ENCODE measurements around the gene FOXC2.

FOXC2 gene

GRCh38 chr16:86566601-86566965, at the start of gene FOXC2:
FOXC2 (plus strand) TSS chr16:86566829; CDS start chr16:86567336, 507 bp downstream.
- DNase-seq (ENCODE audit: low read depth in 2 of 2): peak; percentile 86 to 88

- DNase-seq (ENCODE audit: low read depth in 2 of 2): no peak
Measured at GRCh38 chr16:86517033-86517432, 49.6 kb upstream of the FOXC2 start.

- DNase-seq (ENCODE audit: low read depth in 2 of 2): no peak
Measured at GRCh38 chr16:86517652-86518258, 48.9 kb upstream of the FOXC2 start.

GRCh38 chr16:86519007-86519648, 47.5 kb upstream of the FOXC2 start:
- DNase-seq (ENCODE audit: low read depth in 2 of 2): no peak

GRCh38 chr16:86519649-86520316, 46.8 kb upstream of the FOXC2 start:
- DNase-seq (ENCODE audit: low read depth in 2 of 2): no peak

GRCh38 chr16:86520317-86521210, 46.1 kb upstream of the FOXC2 start:
- no peak for DNase-seq (ENCODE audit: low read depth in 2 of 2)

- DNase-seq (ENCODE audit: low read depth in 2 of 2): no peak
Measured at GRCh38 chr16:86521236-86522197, 45.1 kb upstream of the FOXC2 start.

GRCh38 chr16:86522634-86523033, 44.0 kb upstream of the FOXC2 start:
- DNase-seq (ENCODE audit: low read depth in 2 of 2): no peak

GRCh38 chr16:86523166-86523740, 43.4 kb upstream of the FOXC2 start:
- DNase-seq (ENCODE audit: low read depth in 2 of 2): no peak

- DNase-seq (ENCODE audit: low read depth in 2 of 2): no peak
Measured at GRCh38 chr16:86524029-86524428, 42.6 kb upstream of the FOXC2 start.

GRCh38 chr16:86525696-86526095, 40.9 kb upstream of the FOXC2 start:
- DNase-seq (ENCODE audit: low read depth in 2 of 2): no peak

- DNase-seq (ENCODE audit: low read depth in 2 of 2): no peak
Measured at GRCh38 chr16:86527366-86527765, 39.3 kb upstream of the FOXC2 start.

GRCh38 chr16:86528061-86528929, 38.3 kb upstream of the FOXC2 start:
- no peak for DNase-seq (ENCODE audit: low read depth in 2 of 2)

- DNase-seq (ENCODE audit: low read depth in 2 of 2): no peak
Measured at GRCh38 chr16:86529160-86529559, 37.5 kb upstream of the FOXC2 start.

GRCh38 chr16:86530251-86531190, 36.1 kb upstream of the FOXC2 start:
- no peak for DNase-seq (ENCODE audit: low read depth in 2 of 2)

- DNase-seq (ENCODE audit: low read depth in 2 of 2): no peak
Measured at GRCh38 chr16:86531191-86531545, 35.5 kb upstream of the FOXC2 start.

GRCh38 chr16:86531641-86532525, 34.7 kb upstream of the FOXC2 start:
- no peak for DNase-seq (ENCODE audit: low read depth in 2 of 2)

- DNase-seq (ENCODE audit: low read depth in 2 of 2): no peak
Measured at GRCh38 chr16:86532526-86532815, 34.2 kb upstream of the FOXC2 start.
